ENCODE results near the gene LPAR5.

LPAR5 gene

GRCh38 chr12:6608592-6609281 lies 27.0 kb downstream of the LPAR5 start:
- no peak for DNase-seq (ENCODE audit: low read depth)
- TF ChIP-seq CTCF (IDR thresholded peaks at IDR 0.05; ENCODE audit: insufficient read depth, low read depth, low read length, missing control alignments): no peak
- H3K4me3 ChIP-seq (ENCODE audit: low read depth, low read length): no peak overlapping the region

GRCh38 chr12:6607751-6608591 lies 27.8 kb downstream of the LPAR5 start:
- DNase-seq (ENCODE audit: low read depth): peak; percentile 92
- no peak overlapping the region for H3K4me3 ChIP-seq (ENCODE audit: low read depth, low read length)
- no peak for TF ChIP-seq CTCF (IDR thresholded peaks at IDR 0.05; ENCODE audit: insufficient read depth, low read depth, low read length, missing control alignments)

- H3K4me3 ChIP-seq (ENCODE audit: low read depth, low read length): peak overlapping the region; percentile 92
- peak; percentile 53 for DNase-seq (ENCODE audit: low read depth)
- no peak for TF ChIP-seq CTCF (IDR thresholded peaks at IDR 0.05; ENCODE audit: insufficient read depth, low read depth, low read length, missing control alignments)
Observed at GRCh38 chr12:6606331-6607131, 29.2 kb downstream of the LPAR5 start.

- peak; percentile 40 for DNase-seq (ENCODE audit: low read depth)
- H3K4me3 ChIP-seq (ENCODE audit: low read depth, low read length): peak overlapping the region; percentile 92
- TF ChIP-seq CTCF (IDR thresholded peaks at IDR 0.05; ENCODE audit: insufficient read depth, low read depth, low read length, missing control alignments): no peak
Observed at GRCh38 chr12:6605421-6606330, 30.1 kb downstream of the LPAR5 start.

GRCh38 chr12:6604259-6605029 lies 31.3 kb downstream of the LPAR5 start:
- H3K4me3 ChIP-seq (ENCODE audit: low read depth, low read length): peak overlapping the region; percentile 92
- DNase-seq (ENCODE audit: low read depth): no peak
- no peak for TF ChIP-seq CTCF (IDR thresholded peaks at IDR 0.05; ENCODE audit: insufficient read depth, low read depth, low read length, missing control alignments)

All from GM12865 (cell line).